Subcutaneous abdominal adipose tissue (tissue), 5 donors: ENCODE results near the gene UPB1.
"Not testable (repeated sequence)": the region's sequence is repeated elsewhere in the genome, so short reads cannot be mapped to it uniquely, and the experiment has no call there.

ENCODE experiments used
- H3K27ac ChIP-seq: one replicate; pipeline ENCODE4 v1.7.0; 2013; ENCODE audit warnings: low read depth, mild to moderate bottlenecking, inconsistent platforms, low read length, moderate library complexity
- H3K27me3 ChIP-seq, 5 donors: one replicate each; pipeline ENCODE4 v1.7.0; 2013; ENCODE audit warnings: low read length in 5 of 5, inconsistent platforms in 1 of 5; ENCODE audit not compliant: control insufficient read depth in 5 of 5, insufficient read depth in 4 of 5
- H3K36me3 ChIP-seq, 5 donors: one replicate each; pipeline ENCODE4 v1.7.0; 2013; ENCODE audit warnings: low read length in 5 of 5; ENCODE audit not compliant: control insufficient read depth in 5 of 5, insufficient read depth in 5 of 5
- H3K4me1 ChIP-seq, 5 donors: one replicate each; pipeline ENCODE4 v1.7.0; 2013; ENCODE audit warnings: low read length in 5 of 5, mild to moderate bottlenecking in 3 of 5, moderate library complexity in 1 of 5; ENCODE audit not compliant: control insufficient read depth in 5 of 5, insufficient read depth in 5 of 5
- H3K4me3 ChIP-seq, 5 donors: one replicate each; pipeline ENCODE4 v1.7.0; 2013; ENCODE audit warnings: low read length in 5 of 5, low read depth in 1 of 5
- H3K9ac ChIP-seq, 5 donors: one replicate each; pipeline ENCODE4 v1.7.0; 2013; ENCODE audit warnings: low read length in 5 of 5, mild to moderate bottlenecking in 4 of 5, moderate library complexity in 3 of 5
- H3K9me3 ChIP-seq, 5 donors: one replicate each; pipeline ENCODE4 v1.7.0; 2013; ENCODE audit warnings: low read length in 5 of 5; ENCODE audit not compliant: control insufficient read depth in 5 of 5
- donor health status: healthy.
- donor health status: healthy.
- donor health status: healthy.
- donor health status: healthy.
- donor health status: healthy.

The UPB1 gene

DNA sequence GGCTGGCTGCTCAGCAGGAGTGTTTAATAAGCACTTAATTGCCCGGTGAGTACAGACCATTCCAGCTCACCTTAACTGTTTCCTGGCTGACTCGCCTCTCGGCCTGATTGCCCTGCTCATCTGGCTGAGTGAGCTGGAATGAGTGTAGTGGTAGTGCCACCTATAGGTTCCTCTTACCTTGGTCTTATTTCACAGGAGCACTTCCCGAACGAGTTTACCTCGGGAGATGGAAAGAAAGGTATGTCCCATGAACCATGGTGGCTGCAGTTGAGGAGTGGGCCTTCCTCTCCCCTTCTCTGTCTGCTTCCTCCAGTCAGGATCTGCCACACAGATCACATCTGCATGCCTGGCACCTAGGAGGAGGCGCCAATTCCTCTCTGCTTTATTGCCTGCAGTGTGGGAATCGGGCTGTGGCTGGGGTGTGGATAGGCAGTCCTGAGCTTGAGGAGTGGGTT lies 26.7 kb downstream of the UPB1 start:
- Histone ChIP-seq H3K9ac (no peak overlapping the region), H3K4me1 (peaks cover 0 to 24% (median 17%) of the 10 kb centered on the region in 5 donors), H3K27me3 (no peaks in the 10 kb centered on the region), H3K4me3 (no peak overlapping the region), H3K9me3 (peaks cover 0 to 3% (median 0%) of the 10 kb centered on the region in 5 donors), H3K27ac (no peak overlapping the region), H3K36me3 (no peaks in the 10 kb centered on the region)

DNA sequence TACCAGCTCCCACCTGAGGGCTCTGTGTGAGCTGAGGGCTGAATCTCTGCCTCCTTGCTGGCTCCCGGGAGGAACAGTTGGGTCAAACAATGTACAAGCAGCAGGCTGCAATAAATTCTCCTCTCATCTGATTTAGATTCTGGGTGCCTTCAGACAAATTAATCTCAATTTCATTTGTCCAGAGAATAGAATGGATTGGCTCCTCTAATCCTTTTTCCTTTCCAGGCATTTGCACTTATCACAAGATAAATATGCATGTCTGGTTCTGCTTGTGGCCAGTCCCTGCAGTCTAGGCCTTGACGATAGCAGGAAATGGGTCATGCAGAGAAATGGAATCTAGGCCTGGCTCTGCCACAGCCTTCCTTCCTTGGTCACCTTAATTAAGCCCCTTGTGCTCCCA lies 28.7 kb downstream of the UPB1 start:
- Histone ChIP-seq H3K27me3 (no peaks in the 10 kb centered on the region), H3K4me1 (peaks cover 0 to 17% (median 7%) of the 10 kb centered on the region in 5 donors), H3K36me3 (no peaks in the 10 kb centered on the region), H3K27ac (no peak overlapping the region), H3K4me3 (no peak overlapping the region), H3K9me3 (no peaks in the 10 kb centered on the region), H3K9ac (no peak overlapping the region)

DNA sequence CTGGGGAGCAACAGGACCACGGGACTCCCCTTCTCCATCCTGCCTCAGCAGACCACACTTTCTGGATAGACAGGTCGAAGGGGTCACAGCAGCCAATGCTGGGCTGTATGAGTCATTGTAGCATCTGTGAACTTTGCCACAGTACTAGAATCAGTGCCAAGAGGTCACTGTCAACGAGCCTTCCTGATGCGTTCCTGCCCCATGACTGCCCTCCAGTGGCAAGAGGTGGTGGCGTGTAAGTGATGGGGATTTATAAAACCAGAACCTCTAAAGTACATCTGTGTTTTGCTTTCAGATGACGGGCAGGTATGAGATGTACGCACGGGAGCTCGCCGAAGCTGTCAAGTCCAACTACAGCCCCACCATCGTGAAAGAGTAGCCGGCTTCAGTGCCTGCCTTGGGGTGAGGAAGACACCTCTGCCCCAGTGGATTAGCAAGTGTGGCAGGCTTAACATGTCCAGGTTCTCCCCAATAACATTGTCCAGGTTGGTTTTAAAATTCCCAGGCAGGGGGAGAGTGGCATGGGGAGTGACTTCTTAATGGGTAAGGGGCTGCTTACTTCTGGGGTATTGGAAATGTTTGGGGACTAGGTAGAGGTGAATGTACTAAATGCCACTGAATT lies 30.4 kb downstream of the UPB1 start:
- H3K27me3 ChIP-seq: no peaks in the 10 kb centered on the region
- no peak overlapping the region for H3K9ac ChIP-seq
- no peak overlapping the region for H3K4me3 ChIP-seq
- no peaks in the 10 kb centered on the region for H3K9me3 ChIP-seq
- H3K4me1 ChIP-seq: peaks cover 0 to 12% (median 7%) of the 10 kb centered on the region in 5 donors
- H3K36me3 ChIP-seq: no peaks in the 10 kb centered on the region
- peak overlapping the region; percentile 40 for H3K27ac ChIP-seq

DNA sequence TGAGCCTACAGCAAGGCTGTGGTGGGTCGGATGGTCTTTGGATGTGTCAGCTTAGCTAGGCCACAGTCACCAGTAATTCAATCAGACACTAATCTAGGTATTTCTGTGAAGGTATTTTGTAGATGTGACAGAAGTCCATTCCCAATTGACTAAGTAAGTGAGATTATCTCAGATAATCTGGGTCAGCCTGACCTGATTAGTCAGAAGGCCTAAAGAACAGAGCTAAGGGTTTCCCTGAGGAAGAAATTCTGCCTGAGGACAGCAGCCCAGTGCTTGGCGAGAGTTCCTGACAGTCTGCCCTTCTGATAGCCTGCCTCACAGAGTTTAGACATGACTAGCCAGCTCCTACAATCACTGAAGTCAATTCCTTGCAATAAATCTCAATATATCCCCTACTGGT lies 31.1 kb downstream of the UPB1 start:
- Histone ChIP-seq H3K9ac (no peak overlapping the region), H3K9me3 (no peaks in the 10 kb centered on the region), H3K4me1 (peaks cover 0 to 12% (median 7%) of the 10 kb centered on the region in 5 donors), H3K27me3 (no peaks in the 10 kb centered on the region), H3K27ac (no peak overlapping the region), H3K36me3 (no peaks in the 10 kb centered on the region), H3K4me3 (no peak overlapping the region)

DNA sequence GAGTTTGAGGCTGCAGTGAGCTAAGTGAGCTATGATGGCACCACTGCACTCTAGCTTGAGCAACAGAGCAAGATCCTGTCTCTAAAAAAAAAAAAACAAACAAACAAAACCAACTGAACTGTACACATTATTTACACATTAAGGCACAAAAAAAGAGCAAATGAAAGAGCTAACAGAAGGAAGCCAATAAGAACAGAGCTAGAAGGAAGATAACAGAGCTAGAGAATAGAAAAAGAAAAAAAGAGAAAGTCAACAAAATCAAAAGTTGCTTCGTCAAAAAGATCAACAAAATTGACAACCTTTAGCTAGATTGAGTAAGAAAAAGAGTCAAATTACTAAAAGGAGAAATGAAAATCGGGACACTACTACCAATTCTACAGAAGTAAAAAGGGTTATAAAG lies 34.8 kb downstream of the UPB1 start:
- peaks cover 0 to 8% (median 4%) of the 10 kb centered on the region in 5 donors for H3K4me1 ChIP-seq
- H3K9ac ChIP-seq: no peak overlapping the region
- H3K4me3 ChIP-seq: no peak overlapping the region
- H3K27ac ChIP-seq: no peak overlapping the region
- no peaks in the 10 kb centered on the region for H3K9me3 ChIP-seq
- H3K36me3 ChIP-seq: no peaks in the 10 kb centered on the region
- H3K27me3 ChIP-seq: no peaks in the 10 kb centered on the region

DNA sequence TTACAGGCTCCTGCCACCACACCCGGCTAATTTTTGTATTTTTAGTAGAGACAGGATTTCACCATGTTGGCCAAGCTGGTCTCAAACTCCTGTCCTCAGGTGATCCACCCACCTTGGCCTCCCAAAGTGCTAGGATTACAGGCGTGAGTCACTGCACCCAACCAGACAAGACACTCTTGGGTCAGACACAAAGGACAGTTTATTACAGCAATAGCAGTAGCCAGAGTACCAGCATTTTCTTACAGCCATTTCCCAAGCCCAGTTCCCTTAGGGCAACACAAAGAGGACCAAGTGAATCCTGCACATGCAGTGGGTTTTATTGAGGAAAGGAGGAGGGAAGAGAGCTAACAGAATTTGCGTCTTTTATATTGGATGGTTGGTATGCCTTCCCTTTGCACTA lies 35.8 kb downstream of the UPB1 start:
- not testable (repeated sequence) for H3K27me3 ChIP-seq, H3K4me3 ChIP-seq, H3K27ac ChIP-seq, H3K4me1 ChIP-seq, H3K9ac ChIP-seq, H3K36me3 ChIP-seq, H3K9me3 ChIP-seq

DNA sequence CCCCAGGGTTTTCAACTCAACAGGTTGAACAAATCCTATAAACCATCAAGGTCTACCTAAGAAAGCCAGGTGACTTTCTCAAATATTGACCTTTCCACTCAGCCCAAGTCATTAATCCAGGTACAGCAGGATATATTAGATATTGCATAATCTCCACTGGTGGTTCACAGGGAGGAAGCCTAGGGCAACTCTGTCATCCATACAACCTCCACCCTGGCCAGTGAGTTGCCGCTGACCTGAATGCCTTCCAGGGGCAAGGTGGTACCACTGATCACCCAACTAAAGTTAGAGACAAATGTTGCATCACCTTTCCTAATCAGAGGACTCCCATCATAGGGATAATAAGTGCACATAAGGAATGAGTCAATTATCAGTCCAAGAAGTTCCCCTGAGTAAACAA lies 36.9 kb downstream of the UPB1 start:
- H3K9ac ChIP-seq: no peak overlapping the region
- H3K4me1 ChIP-seq: no peaks in the 10 kb centered on the region
- no peak overlapping the region for H3K27ac ChIP-seq
- no peaks in the 10 kb centered on the region for H3K27me3 ChIP-seq
- H3K4me3 ChIP-seq: no peak overlapping the region
- no peaks in the 10 kb centered on the region for H3K9me3 ChIP-seq
- peaks cover 0 to 3% (median 0%) of the 10 kb centered on the region in 5 donors for H3K36me3 ChIP-seq

DNA sequence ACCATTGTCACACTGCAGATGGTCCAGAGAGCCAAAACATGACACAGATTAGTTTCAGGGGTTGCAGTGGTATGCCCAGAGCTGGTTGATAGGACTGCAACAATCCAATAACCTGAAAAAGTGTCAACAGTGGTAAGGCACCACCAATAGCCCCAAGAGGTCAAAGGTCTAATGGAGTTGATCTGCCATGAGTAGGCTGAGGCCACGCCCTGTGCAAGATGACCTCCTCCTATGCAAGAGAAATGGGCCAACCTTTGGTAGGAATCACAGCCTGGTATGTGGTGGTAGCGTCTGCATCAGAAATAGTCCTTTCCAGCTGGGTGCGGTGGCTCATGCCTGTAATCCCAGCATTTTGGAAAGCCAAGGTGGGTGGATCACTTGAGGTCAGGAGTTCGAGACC lies 40.2 kb downstream of the UPB1 start:
- Histone ChIP-seq H3K4me3 (no peak overlapping the region), H3K36me3 (peaks cover 0 to 15% (median 9%) of the 10 kb centered on the region in 5 donors), H3K27me3 (no peaks in the 10 kb centered on the region), H3K27ac (no peak overlapping the region), H3K9me3 (no peaks in the 10 kb centered on the region), H3K9ac (no peak overlapping the region), H3K4me1 (peaks cover 0 to 2% (median 0%) of the 10 kb centered on the region in 5 donors)

DNA sequence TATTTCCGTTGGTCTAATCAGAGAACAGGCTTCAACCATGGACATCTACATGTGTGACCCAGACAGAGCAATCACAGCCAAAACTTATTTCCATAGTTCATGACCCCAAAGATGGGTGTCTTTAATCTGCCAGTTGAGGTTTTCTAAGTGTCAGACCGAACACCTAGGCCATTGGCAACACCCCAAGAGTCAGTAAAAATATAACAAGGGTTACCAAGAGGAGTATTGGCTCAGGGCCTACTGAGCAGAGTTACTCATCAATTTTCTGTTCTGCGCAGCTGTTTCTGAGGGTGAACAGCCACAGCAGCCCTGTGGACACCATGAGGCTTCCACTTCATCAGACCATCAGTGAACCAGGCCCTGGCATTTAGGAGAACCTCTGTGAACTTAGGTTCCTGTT lies 41.0 kb downstream of the UPB1 start:
- Histone ChIP-seq H3K27ac (no peak overlapping the region), H3K4me1 (peaks cover 0 to 7% (median 0%) of the 10 kb centered on the region in 5 donors), H3K9ac (no peak overlapping the region), H3K9me3 (no peaks in the 10 kb centered on the region), H3K27me3 (no peaks in the 10 kb centered on the region), H3K36me3 (peaks cover 0 to 23% (median 16%) of the 10 kb centered on the region in 5 donors), H3K4me3 (no peak overlapping the region)

DNA sequence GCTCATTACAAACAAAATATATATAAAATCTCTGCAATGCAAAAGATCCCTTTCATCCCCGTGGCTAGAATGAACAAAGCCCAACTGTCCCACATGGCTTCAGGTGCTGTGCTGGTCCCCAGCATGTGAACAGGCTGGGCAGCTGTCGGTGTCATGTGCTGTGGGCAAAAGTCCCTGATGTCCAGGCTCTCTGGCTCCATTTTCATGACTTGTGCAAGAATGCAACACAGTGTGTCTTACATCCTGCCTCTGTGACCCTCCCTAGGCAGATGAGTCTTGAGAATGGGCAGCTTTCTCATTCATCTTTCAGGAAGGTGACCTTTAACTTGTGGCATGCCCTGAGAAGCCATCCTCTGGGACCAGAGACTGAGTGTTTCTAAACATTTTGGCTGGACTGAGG lies 45.3 kb downstream of the UPB1 start:
- Histone ChIP-seq H3K36me3 (peaks cover 0 to 60% (median 50%) of the 10 kb centered on the region in 5 donors), H3K4me1 (peaks cover 0 to 21% (median 14%) of the 10 kb centered on the region in 5 donors), H3K27ac (no peak overlapping the region), H3K4me3 (no peak overlapping the region), H3K27me3 (no peaks in the 10 kb centered on the region), H3K9me3 (no peaks in the 10 kb centered on the region), H3K9ac (no peak overlapping the region)
